GM21737 (cell line): ENCODE measurements around the gene ZNF614.
"Not testable (repeated sequence)": the region's sequence is repeated elsewhere in the genome, so short reads cannot be mapped to it uniquely, and the experiment has no call there.

Experiments used
- ATAC-seq: cut with Tn5 transposase; IDR thresholded peaks from one replicate; pipeline ENCODE4 v1.9.1; 2021; ENCODE audit warnings: mild to moderate bottlenecking, moderate library complexity; ENCODE audit not compliant: unreplicated experiment

Gene ZNF614

GRCh38 chr19:52028027-52028779, at the start of gene ZNF614:
TSS of gene ZNF614 (minus strand) at chr19:52028379. CDS start at chr19:52025745, 2,634 bp downstream.
- peak; percentile 87 for ATAC-seq

GRCh38 chr19:52070496-52070895, 42.3 kb upstream of the ZNF614 start:
- no peak for ATAC-seq

GRCh38 chr19:52069653-52070052, 41.5 kb upstream of the ZNF614 start:
- ATAC-seq = no peak

DNA sequence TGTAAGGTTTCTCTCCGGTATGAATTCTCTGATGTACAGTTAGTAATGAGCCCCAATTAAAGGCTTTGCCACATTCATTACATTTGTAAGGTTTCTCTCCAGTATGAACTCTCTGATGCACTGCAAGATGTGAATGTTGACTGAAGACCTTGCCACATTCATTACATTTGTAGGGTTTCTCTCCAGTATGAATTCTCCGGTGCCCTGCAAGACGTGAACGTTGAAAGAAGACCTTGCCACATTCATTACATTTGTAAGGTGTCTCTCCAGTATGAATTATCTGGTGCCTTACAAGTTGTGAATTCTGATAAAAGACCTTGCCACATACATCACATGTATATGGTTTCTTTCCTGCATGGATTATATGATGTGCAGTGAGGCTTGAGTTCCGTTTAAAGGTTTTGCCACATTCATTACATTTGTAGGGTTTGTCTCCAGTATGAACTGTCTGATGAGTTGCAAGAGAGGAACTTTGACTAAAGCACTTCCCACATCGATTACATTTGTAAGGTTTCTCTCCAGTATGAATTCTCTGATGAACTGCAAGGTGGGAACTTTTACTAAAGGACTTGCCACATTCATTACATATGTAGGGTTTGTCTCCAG, 38.2 kb upstream of the ZNF614 start:
- ATAC-seq = no peak

GRCh38 chr19:52065399-52065798, 37.2 kb upstream of the ZNF614 start:
- ATAC-seq = no peak

DNA sequence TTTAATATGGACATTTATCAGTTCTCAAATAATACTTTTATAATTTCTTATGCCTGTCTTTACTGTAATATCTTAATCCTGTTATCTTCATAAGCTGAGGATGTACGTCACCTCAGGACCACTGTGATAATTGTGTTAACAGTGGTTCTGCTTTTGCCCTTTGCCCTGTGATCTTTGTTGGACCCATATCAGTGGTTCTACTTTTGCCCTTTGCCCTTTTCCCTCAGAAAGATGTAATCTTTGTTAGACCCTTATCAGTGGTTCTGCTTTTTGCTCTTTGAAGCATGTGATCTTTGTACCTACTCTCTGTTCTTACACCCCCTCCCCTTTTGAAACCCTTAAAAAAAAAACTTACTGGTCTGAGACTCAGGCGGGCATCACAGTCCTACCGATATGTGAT, 28.3 kb upstream of the ZNF614 start:
- not testable (repeated sequence) for ATAC-seq

GRCh38 chr19:52051736-52052135, 23.6 kb upstream of the ZNF614 start:
- ATAC-seq = not testable (repeated sequence)

GRCh38 chr19:52048555-52049501, 20.6 kb upstream of the ZNF614 start, which contains the start of gene ZNF432:
TSS of gene ZNF432 (minus strand) at chr19:52048838. CDS start at chr19:52046868, 1,970 bp downstream.
- ATAC-seq = peak; percentile 83

DNA sequence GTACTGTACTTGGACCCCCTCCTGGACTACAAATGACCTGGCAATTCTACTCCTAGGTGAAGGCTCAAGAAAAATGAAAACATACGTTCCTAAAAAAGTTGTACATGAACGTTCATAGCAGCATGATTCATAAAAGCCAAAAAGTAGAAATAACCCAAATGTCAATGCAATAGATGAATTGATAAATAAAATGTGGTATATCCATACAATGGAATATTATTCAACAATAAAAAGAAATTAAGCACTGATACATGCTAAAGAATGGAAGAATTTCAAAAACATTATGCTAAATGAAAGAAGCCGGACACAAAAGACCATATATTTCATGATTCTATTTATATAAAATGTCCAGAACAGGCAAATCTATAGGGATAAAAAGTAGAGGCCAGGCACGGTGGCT, 11.0 kb upstream of the ZNF614 start:
- ATAC-seq = no peak

DNA sequence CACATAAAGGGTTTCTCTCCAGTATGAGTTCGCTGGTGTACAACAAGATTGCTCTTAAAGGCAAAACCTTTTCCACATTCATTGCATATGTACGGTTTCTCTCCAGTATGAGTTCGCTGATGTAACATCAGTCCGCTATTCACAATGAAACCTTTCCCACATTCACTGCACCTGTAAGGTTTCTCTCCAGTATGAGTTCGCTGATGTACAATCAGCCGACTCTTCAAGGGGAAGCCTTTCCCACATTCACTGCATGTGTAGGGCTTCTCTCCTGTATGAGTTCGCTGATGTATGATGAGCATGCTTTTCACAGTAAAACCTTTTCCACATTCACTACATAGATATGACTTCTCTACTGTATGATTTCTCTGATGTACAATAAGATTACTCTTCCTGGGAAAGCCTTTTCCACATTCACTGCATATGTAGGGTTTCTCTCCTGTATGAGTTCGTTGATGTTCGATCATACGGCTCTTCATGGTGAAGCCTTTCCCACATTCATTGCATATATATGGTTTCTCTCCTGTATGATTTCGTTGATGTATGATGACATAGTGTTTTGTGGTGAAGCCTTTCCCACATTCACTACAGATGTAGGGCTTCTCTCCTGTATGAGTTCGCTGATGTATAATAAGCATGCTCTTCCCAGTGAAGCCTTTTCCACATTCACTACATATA, 6.0 kb upstream of the ZNF614 start:
- ATAC-seq = no peak

DNA sequence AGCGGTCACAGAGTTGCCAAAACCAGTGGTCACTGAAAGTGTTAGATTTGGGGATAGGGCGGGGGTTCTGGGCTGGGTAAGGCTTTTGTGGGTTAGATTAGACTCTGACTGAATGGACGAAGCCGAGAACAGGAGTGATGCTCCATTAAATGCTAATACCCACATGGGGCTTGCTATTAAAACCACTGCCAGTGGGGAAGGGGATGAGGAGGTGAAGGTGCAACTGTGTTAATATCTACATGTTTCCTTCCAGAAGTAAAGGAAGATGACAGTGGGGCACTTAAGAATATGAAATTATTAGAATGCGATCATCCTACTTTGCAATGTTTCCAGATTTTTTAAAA, 573 bp upstream of the ZNF614 start:
- ATAC-seq = peak; percentile 19

GRCh38 chr19:52026255-52026990, 1.8 kb downstream of the ZNF614 start:
- not testable (repeated sequence) for ATAC-seq

DNA sequence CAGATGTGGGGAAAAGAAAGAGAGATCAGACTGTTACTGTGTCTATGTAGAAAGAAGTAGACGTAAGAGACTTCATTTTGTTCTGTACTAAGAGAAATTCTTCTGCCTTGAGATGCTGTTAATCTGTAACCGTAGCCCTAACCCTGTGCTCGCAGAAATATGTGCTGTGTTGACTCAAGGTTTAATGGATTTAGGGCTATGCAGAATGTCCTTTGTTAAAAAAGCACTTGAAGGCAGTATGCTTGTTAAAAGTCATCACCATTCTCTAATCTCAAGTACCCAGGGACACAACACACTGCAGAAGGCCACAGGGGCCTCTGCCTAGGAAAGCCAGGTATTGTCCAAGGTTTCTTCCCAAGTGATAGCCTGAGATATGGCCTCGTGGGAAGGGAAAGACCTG, 3.7 kb downstream of the ZNF614 start:
- ATAC-seq = not testable (repeated sequence)

DNA sequence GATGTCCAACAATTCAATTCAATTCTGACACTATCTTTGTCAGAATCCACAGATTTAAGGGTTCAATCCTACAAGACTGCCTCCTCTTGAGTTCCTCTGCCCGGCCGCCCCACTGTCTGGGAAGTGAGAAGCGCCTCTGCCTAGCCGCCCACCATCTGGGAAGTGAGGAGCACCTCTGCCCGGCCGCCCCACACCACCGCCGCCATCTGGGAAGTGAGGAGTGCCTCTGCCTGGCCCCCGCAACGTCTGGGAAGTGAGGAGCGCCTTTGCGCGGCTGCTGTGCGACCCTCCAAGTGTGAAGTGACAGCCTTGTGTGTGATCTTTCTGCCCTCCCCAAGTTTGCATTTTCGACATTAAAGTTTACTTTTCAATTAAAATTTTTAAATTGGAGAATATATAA, 6.0 kb downstream of the ZNF614 start:
- no peak for ATAC-seq

- ATAC-seq = no peak
Measured at GRCh38 chr19:52020506-52020905, 7.7 kb downstream of the ZNF614 start.

GRCh38 chr19:52010674-52011073, 17.5 kb downstream of the ZNF614 start:
- ATAC-seq = no peak

DNA sequence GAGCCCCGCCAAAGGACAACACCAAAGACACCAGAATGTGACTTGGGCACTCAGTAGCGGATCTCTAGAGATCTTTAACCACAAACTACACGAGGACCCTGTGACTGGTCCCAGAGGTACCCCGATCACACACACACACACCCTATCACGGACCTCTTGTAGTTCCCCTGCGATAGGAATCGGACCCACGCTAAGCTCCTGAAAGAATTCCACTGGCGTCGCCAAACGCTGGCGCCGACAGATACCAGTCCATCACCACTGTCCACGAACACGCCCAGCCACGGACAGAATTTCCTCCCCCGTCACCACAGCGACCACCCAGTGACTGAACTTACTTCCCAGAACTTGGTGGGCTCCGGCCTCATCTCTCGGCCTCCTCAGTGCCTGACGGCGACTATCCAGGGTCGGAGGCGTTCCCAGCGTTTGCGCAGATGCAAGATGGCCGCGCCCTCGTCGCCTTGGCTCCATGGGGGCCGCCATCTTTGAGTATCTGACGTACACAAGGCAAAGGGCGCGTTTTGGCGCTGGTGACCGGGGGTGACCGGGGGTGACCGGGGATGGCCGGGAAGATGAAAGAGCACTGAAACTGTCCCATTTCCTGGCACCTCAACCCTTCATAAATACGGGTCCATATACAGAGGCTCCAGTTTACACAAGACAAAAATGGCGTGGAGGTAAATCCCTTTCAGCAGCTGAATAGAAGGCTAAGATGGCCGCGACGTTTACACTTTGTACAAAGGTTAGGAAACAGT, 20.2 kb downstream of the ZNF614 start, which contains the start of gene ZNF615:
ZNF615 (minus strand) TSS at position 406 of the 752 bp plus-strand sequence. CDS start 4,500 bp downstream, outside the sequence.
- ATAC-seq = peak; percentile 94

GRCh38 chr19:52007451-52007805, 20.8 kb downstream of the ZNF614 start:
- ATAC-seq = no peak

DNA sequence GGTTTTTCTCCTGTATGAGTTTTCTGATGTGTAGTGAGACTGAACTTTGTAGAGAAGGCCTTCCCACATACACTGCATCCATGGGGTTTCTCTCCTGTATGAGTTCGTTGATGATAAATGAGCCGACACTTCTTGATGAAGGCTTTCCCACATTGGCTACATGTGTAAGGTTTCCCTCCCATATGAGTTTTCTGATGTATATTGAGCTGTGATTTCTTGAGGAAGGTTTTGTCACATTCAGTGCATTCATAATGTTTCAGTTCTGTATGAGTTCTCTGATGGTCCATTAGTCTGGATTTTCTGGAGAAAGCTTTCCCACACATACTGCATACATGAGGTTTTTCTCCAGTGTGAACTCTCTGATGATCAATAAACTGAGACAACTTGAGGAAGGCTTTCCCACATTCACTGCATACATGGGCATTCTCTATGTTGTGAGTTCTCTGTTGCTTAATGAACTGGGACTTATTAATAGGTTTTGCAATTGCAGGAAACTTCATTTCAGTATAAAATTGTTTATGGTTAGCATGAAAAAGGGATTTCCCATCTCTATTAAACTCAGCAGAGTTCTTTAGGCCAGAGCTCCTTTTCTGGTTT, 34.0 kb downstream of the ZNF614 start:
- no peak for ATAC-seq
